Retinal pigment epithelial cell (primary cell): Measurements from ENCODE around the gene EGFL6.
"Not testable (repeated sequence)": the region's sequence is repeated elsewhere in the genome, so short reads cannot be mapped to it uniquely, and the experiment has no call there.

ENCODE experiments used
- DNase-seq: peaks from one replicate; pipeline ENCODE4 v3.0.0-alpha.2; 2010; ENCODE audit warnings: low read depth
- H3K4me3 ChIP-seq: 2 replicates; pipeline ENCODE4 v1.5.1; 2011; ENCODE audit warnings: mild to moderate bottlenecking, low read length, control low read depth, moderate library complexity
- TF ChIP-seq, protein P1 (sequence below): conservative IDR thresholded peaks from 2 replicates; pipeline ENCODE4 v1.5.1; 2011; ENCODE audit warnings: low read depth, low read length, control low read depth, inconsistent platforms

Gene EGFL6

GRCh38 chrX:13607331-13607995 is 38.1 kb downstream of the EGFL6 start:
- H3K4me3 ChIP-seq, result no peak overlapping the region
- TF ChIP-seq, protein P1, sequence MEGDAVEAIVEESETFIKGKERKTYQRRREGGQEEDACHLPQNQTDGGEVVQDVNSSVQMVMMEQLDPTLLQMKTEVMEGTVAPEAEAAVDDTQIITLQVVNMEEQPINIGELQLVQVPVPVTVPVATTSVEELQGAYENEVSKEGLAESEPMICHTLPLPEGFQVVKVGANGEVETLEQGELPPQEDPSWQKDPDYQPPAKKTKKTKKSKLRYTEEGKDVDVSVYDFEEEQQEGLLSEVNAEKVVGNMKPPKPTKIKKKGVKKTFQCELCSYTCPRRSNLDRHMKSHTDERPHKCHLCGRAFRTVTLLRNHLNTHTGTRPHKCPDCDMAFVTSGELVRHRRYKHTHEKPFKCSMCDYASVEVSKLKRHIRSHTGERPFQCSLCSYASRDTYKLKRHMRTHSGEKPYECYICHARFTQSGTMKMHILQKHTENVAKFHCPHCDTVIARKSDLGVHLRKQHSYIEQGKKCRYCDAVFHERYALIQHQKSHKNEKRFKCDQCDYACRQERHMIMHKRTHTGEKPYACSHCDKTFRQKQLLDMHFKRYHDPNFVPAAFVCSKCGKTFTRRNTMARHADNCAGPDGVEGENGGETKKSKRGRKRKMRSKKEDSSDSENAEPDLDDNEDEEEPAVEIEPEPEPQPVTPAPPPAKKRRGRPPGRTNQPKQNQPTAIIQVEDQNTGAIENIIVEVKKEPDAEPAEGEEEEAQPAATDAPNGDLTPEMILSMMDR, result no peak
- no peak for DNase-seq

- TF ChIP-seq, protein P1, result no peak
- H3K4me3 ChIP-seq, result no peak overlapping the region
- DNase-seq, result no peak
Measured at GRCh38 chrX:13607996-13608365, 38.6 kb downstream of the EGFL6 start.

DNA sequence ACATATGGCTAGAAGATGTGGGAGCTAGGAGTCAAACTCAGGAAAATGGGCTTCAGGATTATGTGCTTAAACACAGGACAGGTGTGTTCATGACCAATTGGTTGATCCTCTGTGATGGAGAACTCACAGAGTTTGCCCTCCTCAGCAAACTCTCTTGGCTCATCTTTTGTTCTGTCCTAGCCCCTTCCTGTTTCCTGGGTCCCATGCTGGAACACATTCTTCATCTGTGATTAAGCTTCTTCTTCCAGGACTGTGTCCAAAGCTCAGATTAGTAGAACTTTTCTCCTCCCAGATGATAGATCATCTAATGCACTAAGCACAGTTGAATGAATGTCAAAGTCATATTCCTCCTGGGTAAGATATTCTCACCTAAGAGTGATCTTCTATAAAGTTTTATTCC is 44.8 kb downstream of the EGFL6 start:
- DNase-seq, result no peak
- TF ChIP-seq, protein P1, result no peak
- H3K4me3 ChIP-seq, result no peak overlapping the region

- TF ChIP-seq, protein P1, result no peak
- no peak for DNase-seq
- H3K4me3 ChIP-seq, result no peak overlapping the region
Measured at GRCh38 chrX:13620207-13620606, 50.8 kb downstream of the EGFL6 start.

DNA sequence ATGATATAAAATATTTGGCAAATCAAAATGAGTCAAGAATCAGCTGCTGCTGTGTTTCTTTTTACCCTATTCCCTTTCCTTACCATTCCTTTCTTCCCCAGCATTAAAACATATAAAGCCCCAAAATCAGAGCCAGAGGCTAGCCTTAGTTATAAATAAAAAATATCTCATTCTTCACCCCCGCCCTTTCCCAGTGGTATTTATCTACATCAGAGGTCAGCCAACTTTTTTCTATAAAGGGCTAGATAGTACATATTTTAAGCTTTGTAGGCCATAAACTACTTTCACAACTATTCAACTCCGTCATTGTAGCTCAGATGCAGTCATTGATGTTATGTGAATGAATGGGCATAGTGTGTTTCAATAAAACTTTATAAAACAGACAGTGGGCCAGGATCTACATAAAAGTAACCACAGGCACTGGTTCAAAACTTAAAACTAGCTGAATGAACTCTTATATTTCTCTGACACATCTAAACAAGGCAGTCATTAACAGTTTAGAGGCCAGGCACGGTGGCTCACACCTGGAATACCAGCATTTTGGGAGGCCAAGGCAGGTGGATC is 53.1 kb downstream of the EGFL6 start:
- H3K4me3 ChIP-seq, result no peak overlapping the region
- DNase-seq, result no peak
- TF ChIP-seq, protein P1, result no peak

GRCh38 chrX:13627306-13627705 is 57.9 kb downstream of the EGFL6 start:
- TF ChIP-seq, protein P1, result no peak
- no peak for DNase-seq
- no peak overlapping the region for H3K4me3 ChIP-seq

GRCh38 chrX:13637224-13637623 is 67.8 kb downstream of the EGFL6 start:
- H3K4me3 ChIP-seq, DNase-seq: not testable (repeated sequence)

GRCh38 chrX:13638021-13638420 is 68.6 kb downstream of the EGFL6 start:
- no peak overlapping the region for H3K4me3 ChIP-seq
- TF ChIP-seq, protein P1, result no peak
- no peak for DNase-seq
